Dermis microvascular lymphatic vessel endothelial cell (primary cell): ENCODE measurements around the gene SMG7. TPM values are rescaled to one million over a fixed set of nuclear protein-coding genes. Genes with fewer than 3 reads are reported as not detected.
A peak's percentile ranks its signal among the peaks of the same experiment; 100 is the strongest.

Experiments used
- DNase-seq, 2 donors: peaks; one replicate each; pipeline versions ENCODE4 v3.0.0 to v3.0.0-alpha.2; 2010; ENCODE audit warnings: low read depth in 2 of 2
- total RNA-seq: library from RNA; depleted of rRNA; stranded (reverse); fragments of >200 nt; gene quantifications from 2 replicates; pipeline ENCODE4 v1.2.1, GENCODE V29; 2014

SMG7 gene
- total RNA-seq, 1 donor from 2014 or later = 11.8 TPM

GRCh38 chr1:183467687-183468086 lies 4.6 kb upstream of the SMG7 start:
- DNase-seq = no peak

GRCh38 chr1:183470147-183470960 lies 1.9 kb upstream of the SMG7 start:
- peak; percentile 60 to 83 for DNase-seq

- peak; percentile 66 to 78 for DNase-seq
Observed at GRCh38 chr1:183470961-183471742, 1.1 kb upstream of the SMG7 start.

GRCh38 chr1:183471743-183472487 lies 384 bp upstream of the SMG7 start:
- peak; percentile 92 to 98 for DNase-seq

- peak in 1 of 2 donors; percentile 6 for DNase-seq
Observed at GRCh38 chr1:183473217-183473536, 878 bp downstream of the SMG7 start.

- no peak for DNase-seq
Observed at GRCh38 chr1:183476081-183476480, 3.8 kb downstream of the SMG7 start.

- DNase-seq = no peak
Observed at GRCh38 chr1:183477986-183478781, 5.9 kb downstream of the SMG7 start.

GRCh38 chr1:183480971-183481441 lies 8.7 kb downstream of the SMG7 start:
- peak in 1 of 2 donors; percentile 27 for DNase-seq

- DNase-seq = no peak
Observed at GRCh38 chr1:183483224-183483623, 10.9 kb downstream of the SMG7 start.

- DNase-seq = no peak
Observed at GRCh38 chr1:183484254-183484653, 12.0 kb downstream of the SMG7 start.

GRCh38 chr1:183484851-183485250 lies 12.6 kb downstream of the SMG7 start:
- DNase-seq = no peak

GRCh38 chr1:183487674-183488442 lies 15.6 kb downstream of the SMG7 start:
- no peak for DNase-seq

GRCh38 chr1:183490932-183491331 lies 18.6 kb downstream of the SMG7 start:
- no peak for DNase-seq

- no peak for DNase-seq
Observed at GRCh38 chr1:183493540-183494245, 21.4 kb downstream of the SMG7 start.

GRCh38 chr1:183495420-183495819 lies 23.1 kb downstream of the SMG7 start:
- DNase-seq = no peak

- DNase-seq = no peak
Observed at GRCh38 chr1:183497218-183497617, 24.9 kb downstream of the SMG7 start.

- no peak for DNase-seq
Observed at GRCh38 chr1:183498342-183498991, 26.2 kb downstream of the SMG7 start.

- DNase-seq = no peak
Observed at GRCh38 chr1:183505454-183506089, 33.3 kb downstream of the SMG7 start.

- no peak for DNase-seq
Observed at GRCh38 chr1:183506561-183506960, 34.3 kb downstream of the SMG7 start.
